CD4-positive, CD25-positive, alpha-beta regulatory T cell (primary cell): Measurements from ENCODE around the gene TRIO. TPM values are rescaled to one million over a fixed set of nuclear protein-coding genes. Genes with fewer than 3 reads are reported as not detected.

Experiments
- ATAC-seq, 2 donors: fragments of 150-1000 bp; cut with Tn5 transposase; one replicate each; pipeline ENCODE4 v1.10.0; 2021; ENCODE audit warnings: low read depth in 2 of 2, moderate number of reproducible peaks in 2 of 2, moderate library complexity in 1 of 2
- DNase-seq, 3 donors: peaks; one replicate each; pipeline versions ENCODE4 v3.0.0 to v3.0.0-alpha.2; 2012 to 2022; ENCODE audit warnings: mixed read lengths in 1 of 3
- H3K27ac ChIP-seq: one replicate; pipeline ENCODE4 v1.7.0; 2013; ENCODE audit warnings: mild to moderate bottlenecking, low read length; ENCODE audit not compliant: insufficient read depth, poor library complexity, severe bottlenecking
- H3K27me3 ChIP-seq: one replicate; pipeline ENCODE4 v1.7.0; 2013; ENCODE audit warnings: low read length; ENCODE audit not compliant: control insufficient read depth, insufficient read depth
- H3K36me3 ChIP-seq: one replicate; pipeline ENCODE4 v1.7.0; 2013; ENCODE audit warnings: mild to moderate bottlenecking, low read length, moderate library complexity; ENCODE audit not compliant: control insufficient read depth, insufficient read depth
- H3K4me1 ChIP-seq: 2 replicates; pipeline ENCODE4 v1.7.0; 2013; ENCODE audit warnings: mild to moderate bottlenecking, low read length; ENCODE audit not compliant: insufficient read depth, control insufficient read depth, poor library complexity, severe bottlenecking
- H3K4me3 ChIP-seq: one replicate; pipeline ENCODE4 v1.7.0; 2013; ENCODE audit warnings: low read depth, mild to moderate bottlenecking, low read length, moderate library complexity
- H3K9me3 ChIP-seq, 2 experiments: 1 replicate in 1 of 2; 2 replicates in 1 of 2; pipeline ENCODE4 v1.7.0; 2013; ENCODE audit warnings: low read length in 2 of 2, mild to moderate bottlenecking in 1 of 2, moderate library complexity in 1 of 2; ENCODE audit not compliant: control insufficient read depth in 2 of 2
- H3K27ac Mint-ChIP-seq, 3 donors: one replicate each; pipeline ENCODE4 v1.8.0; 2020 to 2022; ENCODE audit warnings: mild to moderate bottlenecking in 3 of 3, mixed read lengths in 3 of 3, moderate library complexity in 2 of 3
- H3K27me3 Mint-ChIP-seq: one replicate; pipeline ENCODE4 v1.8.0; 2022; ENCODE audit warnings: mild to moderate bottlenecking, mixed read lengths
- H3K36me3 Mint-ChIP-seq: one replicate; pipeline ENCODE4 v1.8.0; 2020; ENCODE audit warnings: mixed read lengths
- H3K4me1 Mint-ChIP-seq, 4 donors: one replicate each; pipeline ENCODE4 v1.8.0; 2020 to 2022; ENCODE audit warnings: mixed read lengths in 4 of 4, mild to moderate bottlenecking in 1 of 4
- H3K4me3 Mint-ChIP-seq, 4 donors: one replicate each; pipeline ENCODE4 v1.8.0; 2020 to 2022; ENCODE audit warnings: mild to moderate bottlenecking in 4 of 4, mixed read lengths in 4 of 4, moderate library complexity in 3 of 4
- H3K9me3 Mint-ChIP-seq, 7 donors: one replicate each; pipeline ENCODE4 v1.8.0; 2020 to 2022; ENCODE audit warnings: mixed read lengths in 7 of 7, mild to moderate bottlenecking in 3 of 7, moderate library complexity in 2 of 7
- polyA plus RNA-seq, 4 donors: library from polyadenylated mRNA; unstranded; fragments of 300-500 nt; fragmentation: Illumina TruSeq; gene quantifications; one replicate each; pipeline ENCODE4 v1.2.3, GENCODE V29; 2021
- total RNA-seq: library from RNA; stranded (reverse); gene quantifications from one replicate; pipeline ENCODE4 v1.2.3, GENCODE V29; 2022

The TRIO gene
- total and polyA plus RNA-seq, 5 donors from 2014 or later: 1.2 to 7.6 (median 1.8) TPM

GRCh38 chr5:14440582-14441431 lies 297.7 kb downstream of the TRIO start:
- Mint-ChIP-seq H3K27me3 (peaks cover 10% of the 10 kb centered on the region), H3K36me3 (no peaks in the 10 kb centered on the region), H3K27ac (no peak overlapping the region), H3K9me3 (peaks cover 0 to 2% (median 0%) of the 10 kb centered on the region in 7 donors), H3K4me1 (peaks cover 4 to 28% (median 19%) of the 10 kb centered on the region in 4 donors), H3K4me3 (no peak overlapping the region)
- no peaks in the 10 kb centered on the region for H3K36me3 ChIP-seq
- H3K9me3 ChIP-seq: no peaks in the 10 kb centered on the region
- ATAC-seq (no peak), DNase-seq (no peak)
- H3K27me3 ChIP-seq: no peaks in the 10 kb centered on the region
- H3K27ac ChIP-seq: no peak overlapping the region
- no peak overlapping the region for H3K4me3 ChIP-seq
- H3K4me1 ChIP-seq: no peaks in the 10 kb centered on the region

GRCh38 chr5:14441641-14442040 lies 298.5 kb downstream of the TRIO start:
- H3K27ac ChIP-seq: no peak overlapping the region
- Mint-ChIP-seq H3K9me3 (peaks cover 0 to 2% (median 0%) of the 10 kb centered on the region in 7 donors), H3K4me3 (no peak overlapping the region), H3K4me1 (peaks cover 4 to 23% (median 16%) of the 10 kb centered on the region in 4 donors), H3K36me3 (no peaks in the 10 kb centered on the region), H3K27ac (peak overlapping the region in 1 of 3 donors; percentile 9), H3K27me3 (peaks cover 10% of the 10 kb centered on the region)
- ATAC-seq: no peak
- H3K36me3 ChIP-seq: no peaks in the 10 kb centered on the region
- H3K27me3 ChIP-seq: no peaks in the 10 kb centered on the region
- DNase-seq: no peak
- no peak overlapping the region for H3K4me3 ChIP-seq
- no peaks in the 10 kb centered on the region for H3K9me3 ChIP-seq
- no peaks in the 10 kb centered on the region for H3K4me1 ChIP-seq

GRCh38 chr5:14442536-14442935 lies 299.4 kb downstream of the TRIO start:
- Mint-ChIP-seq H3K27me3 (peaks cover 10% of the 10 kb centered on the region), H3K9me3 (peaks cover 0 to 2% (median 0%) of the 10 kb centered on the region in 7 donors), H3K36me3 (no peaks in the 10 kb centered on the region), H3K27ac (no peak overlapping the region), H3K4me3 (no peak overlapping the region), H3K4me1 (peaks cover 0 to 14% (median 12%) of the 10 kb centered on the region in 4 donors)
- DNase-seq: no peak
- Histone ChIP-seq H3K4me1 (no peaks in the 10 kb centered on the region), H3K27ac (no peak overlapping the region), H3K36me3 (no peaks in the 10 kb centered on the region), H3K27me3 (no peaks in the 10 kb centered on the region), H3K9me3 (no peaks in the 10 kb centered on the region), H3K4me3 (no peak overlapping the region)
- no peak for ATAC-seq

GRCh38 chr5:14443671-14444093 lies 300.5 kb downstream of the TRIO start:
- Histone ChIP-seq H3K9me3 (no peaks in the 10 kb centered on the region), H3K27ac (no peak overlapping the region), H3K4me1 (no peaks in the 10 kb centered on the region), H3K27me3 (no peaks in the 10 kb centered on the region), H3K36me3 (no peaks in the 10 kb centered on the region), H3K4me3 (no peak overlapping the region)
- Mint-ChIP-seq H3K4me1 (peaks cover 0 to 10% (median 4%) of the 10 kb centered on the region in 4 donors), H3K27me3 (peaks cover 10% of the 10 kb centered on the region), H3K36me3 (no peaks in the 10 kb centered on the region), H3K9me3 (no peaks in the 10 kb centered on the region), H3K27ac (no peak overlapping the region), H3K4me3 (no peak overlapping the region)
- no peak for DNase-seq
- ATAC-seq: no peak

- Histone ChIP-seq H3K36me3 (no peaks in the 10 kb centered on the region), H3K27me3 (no peaks in the 10 kb centered on the region), H3K9me3 (no peaks in the 10 kb centered on the region), H3K27ac (no peak overlapping the region), H3K4me3 (no peak overlapping the region), H3K4me1 (no peaks in the 10 kb centered on the region)
- ATAC-seq (no peak), DNase-seq (no peak)
- H3K36me3 Mint-ChIP-seq: no peaks in the 10 kb centered on the region
- peaks cover 0 to 10% (median 2%) of the 10 kb centered on the region in 4 donors for H3K4me1 Mint-ChIP-seq
- no peak overlapping the region for H3K4me3 Mint-ChIP-seq
- H3K27me3 Mint-ChIP-seq: peaks cover 10% of the 10 kb centered on the region
- no peak overlapping the region for H3K27ac Mint-ChIP-seq
- H3K9me3 Mint-ChIP-seq: no peaks in the 10 kb centered on the region
Observed at GRCh38 chr5:14444161-14444560, 301.0 kb downstream of the TRIO start.

- Histone ChIP-seq H3K9me3 (no peaks in the 10 kb centered on the region), H3K27ac (no peak overlapping the region), H3K4me1 (no peaks in the 10 kb centered on the region), H3K4me3 (no peak overlapping the region), H3K36me3 (no peaks in the 10 kb centered on the region), H3K27me3 (no peaks in the 10 kb centered on the region)
- Mint-ChIP-seq H3K9me3 (no peaks in the 10 kb centered on the region), H3K36me3 (no peaks in the 10 kb centered on the region), H3K4me1 (peaks cover 5 to 10% (median 8%) of the 10 kb centered on the region in 4 donors), H3K27me3 (peaks cover 10% of the 10 kb centered on the region), H3K4me3 (no peak overlapping the region), H3K27ac (no peak overlapping the region)
- DNase-seq (no peak), ATAC-seq (no peak)
Observed at GRCh38 chr5:14445013-14445412, 301.9 kb downstream of the TRIO start.

- Histone ChIP-seq H3K27me3 (no peaks in the 10 kb centered on the region), H3K36me3 (no peaks in the 10 kb centered on the region), H3K4me3 (no peak overlapping the region), H3K27ac (no peak overlapping the region), H3K4me1 (no peaks in the 10 kb centered on the region), H3K9me3 (no peaks in the 10 kb centered on the region)
- Mint-ChIP-seq H3K9me3 (no peaks in the 10 kb centered on the region), H3K27me3 (peaks cover 10% of the 10 kb centered on the region), H3K4me3 (no peak overlapping the region), H3K36me3 (no peaks in the 10 kb centered on the region), H3K27ac (no peak overlapping the region), H3K4me1 (peaks cover 7 to 12% (median 10%) of the 10 kb centered on the region in 4 donors)
- DNase-seq (no peak), ATAC-seq (no peak)
Observed at GRCh38 chr5:14445576-14446290, 302.6 kb downstream of the TRIO start.
